ENCODE data around the gene MYO1C. TPM values are rescaled to one million over a fixed set of nuclear protein-coding genes. Genes with fewer than 3 reads are reported as not detected.

MYO1C gene
- total and polyA plus RNA-seq, 2 of the 8 experiments (the other 6 are each of a cell fraction or from before 2014, with no cell fraction given): 40.1 to 78.6 TPM

- TF ChIP-seq USF2 (IDR thresholded peaks at IDR 0.05; ENCODE audit: low read length) (no peak), RXRA (IDR thresholded peaks at IDR 0.05; ENCODE audit: insufficient read depth, low read depth, low read length) (no peak), RNF2 (IDR thresholded peaks at IDR 0.05; ENCODE audit: borderline replicate concordance, low read depth, low read length, missing control alignments, poor library complexity, severe bottlenecking) (no peak), CREB1 (IDR thresholded peaks at IDR 0.05) (peak; percentile 92), ATF3 (IDR thresholded peaks at IDR 0.05; ENCODE audit: insufficient read depth, low read depth, low read length) (no peak), TBP (IDR thresholded peaks at IDR 0.05; ENCODE audit: low read depth, low read length) (peak; percentile 79; the same call in 1 of the 2 replicates), CEBPB (IDR thresholded peaks at IDR 0.05; ENCODE audit: low read depth, low read length) (no peak), ATF2 (IDR thresholded peaks at IDR 0.05; ENCODE audit: low read length) (no peak), GABPA (IDR thresholded peaks at IDR 0.05; ENCODE audit: borderline replicate concordance, insufficient read depth, low read length) (peak; percentile 82; the same call in 1 of the 2 replicates), SP1 (IDR thresholded peaks at IDR 0.05; ENCODE audit: low read depth, low read length) (peak; percentile 60; the same call in 1 of the 2 replicates), KDM5A (IDR thresholded peaks at IDR 0.05; ENCODE audit: low read length) (no peak), MAFK (IDR thresholded peaks at IDR 0.05; ENCODE audit: low read depth, low read length) (no peak), HDAC2 (IDR thresholded peaks at IDR 0.05; ENCODE audit: borderline replicate concordance in 1 of 2, low read depth in 2 of 2, low read length in 2 of 2) (peak in 1 of 2 experiments; percentile 55; a peak in 1 of 4 replicates)
Observed at GRCh38 chr17:1455797-1456599, 36.5 kb downstream of the MYO1C start, which contains the start of gene CRK (continued).
